Measurements from ENCODE around the gene SERGEF. TPM values are rescaled to one million over a fixed set of nuclear protein-coding genes. Genes with fewer than 3 reads are reported as not detected.

The SERGEF gene
- total and polyA plus RNA-seq, 2 of the 4 experiments (the other 2 are of a cell fraction) = 12.2 to 18.1 TPM

DNA sequence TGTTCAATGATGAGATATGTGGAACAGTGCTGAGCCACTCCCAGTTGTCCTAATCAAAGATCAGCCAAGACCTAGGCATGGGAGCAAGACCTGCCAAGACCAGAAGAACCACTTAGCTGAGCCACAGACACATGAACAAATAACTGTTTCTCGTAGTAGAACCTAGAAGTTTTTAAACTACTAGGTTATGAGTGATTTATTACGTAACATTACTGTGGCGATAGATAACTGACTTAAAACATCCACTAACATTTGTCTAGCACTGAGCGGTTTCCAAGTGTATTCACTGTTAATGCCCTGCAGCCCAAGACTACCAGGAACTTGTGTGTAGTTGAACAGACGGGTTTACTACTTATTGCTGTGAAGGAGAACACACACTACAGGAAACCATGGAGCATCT lies 120.4 kb downstream of the SERGEF start:
- no peak overlapping the region for H2BK5ac ChIP-seq (ENCODE audit: low read depth, low read length, poor library complexity, severe bottlenecking)
- no CpG with 5 or more reads among the region's 5 CpGs for WGBS, 2 experiments (ENCODE audit: extremely low coverage in 2 of 2, insufficient read length in 1 of 2)
- H3K27me3 ChIP-seq (ENCODE audit: control insufficient read depth, insufficient read depth, low read length) = no peaks in the 10 kb centered on the region
- no TSS peak for BruUV-seq (replicated peaks)
- POLR2A ChIA-PET (ENCODE audit: unreplicated experiment) = no interaction called here
- peaks cover 2% of the 10 kb centered on the region; the same call in 1 of the 2 replicates for H3K4me1 ChIP-seq (ENCODE audit: control insufficient read depth, insufficient read depth, low read length)
- in situ Hi-C loops (cut with MboI; ENCODE audit: low sequenced_read_pairs) (no loop called here), intact Hi-C loops (cut with micrococcal nuclease) (no loop called here), dilution Hi-C loops (cut with HindIII; ENCODE audit: low sequenced_read_pairs, unreplicated experiment) (no loop called here)
- DNase-seq (no peak), ATAC-seq (ENCODE audit: low read depth) (no peak)
- H3K9me1 ChIP-seq (ENCODE audit: insufficient read depth, low read length) = no peaks in the 10 kb centered on the region; the same call in 1 of the 2 replicates
- H2BK15ac ChIP-seq (ENCODE audit: low read depth, low read length) = no peak overlapping the region
- no peak overlapping the region for H2AFZ ChIP-seq (replicated peaks; ENCODE audit: low read length, poor library complexity)
- H2AK9ac ChIP-seq (replicated peaks; ENCODE audit: low read depth, low read length, poor library complexity) = no peak overlapping the region
- H3K36me3 ChIP-seq (ENCODE audit: control insufficient read depth, insufficient read depth, low read length) = 0 out of 2 replicates have a peak, but pooled peaks cover 4% of the 10 kb centered on the region
- H4K91ac ChIP-seq (ENCODE audit: insufficient read depth, low read depth, low read length) = no peak overlapping the region
- no peak overlapping the region for H3K4ac ChIP-seq (ENCODE audit: low read depth, low read length)
- no peak overlapping the region for H4K5ac ChIP-seq (ENCODE audit: low read depth, low read length)
- no peak overlapping the region for H2BK120ac ChIP-seq (ENCODE audit: low read depth, low read length)
- H3K56ac ChIP-seq (ENCODE audit: extremely low read depth, insufficient read depth, low read length) = no peak overlapping the region
- CTCF ChIA-PET = no interaction called here
- no peak overlapping the region for H3K23ac ChIP-seq (ENCODE audit: low read depth, low read length)
- H3K9me3 ChIP-seq (ENCODE audit: control insufficient read depth, insufficient read depth, low read length) = no peaks in the 10 kb centered on the region
- no peak overlapping the region for H3K9ac ChIP-seq (ENCODE audit: low read depth, low read length)
- H3K14ac ChIP-seq (replicated peaks; ENCODE audit: low read depth, low read length) = no peak overlapping the region
- no peak overlapping the region for H3K27ac ChIP-seq (ENCODE audit: insufficient read depth, low read length)
- no peak overlapping the region for H3K4me3 ChIP-seq (ENCODE audit: insufficient read depth, low read depth, low read length)
- no peaks in the 10 kb centered on the region for H4K20me1 ChIP-seq (ENCODE audit: insufficient read depth, low read length)
- TF ChIP-seq CEBPB (IDR thresholded peaks at IDR 0.05; ENCODE audit: low read depth, low read length) (peak; percentile 65), RAD21 (IDR thresholded peaks at IDR 0.05; ENCODE audit: low read length) (no peak)
- H2AK5ac ChIP-seq (ENCODE audit: low read depth, low read length) = no peak overlapping the region
- no peak overlapping the region for H4K8ac ChIP-seq (ENCODE audit: low read depth in 2 of 2, low read length in 2 of 2)
- H2BK20ac ChIP-seq (ENCODE audit: low read depth, low read length) = no peak overlapping the region
- H3K18ac ChIP-seq (ENCODE audit: low read depth, low read length) = no peak overlapping the region
- H3K4me2 ChIP-seq (ENCODE audit: low read depth, low read length) = no peak overlapping the region
- H3K79me1 ChIP-seq (ENCODE audit: low read depth in 1 of 2, low read length in 2 of 2) = no peaks in the 10 kb centered on the region

Data from IMR-90 (cell line).